Fibroblast of pulmonary artery (primary cell): Measurements from ENCODE around the gene SECISBP2.

ENCODE experiments used
- DNase-seq: peaks from one replicate; pipeline ENCODE4 v3.0.0-alpha.2; 2010; ENCODE audit warnings: low read depth
- H3K4me3 ChIP-seq: replicated peaks from 2 replicates; pipeline ENCODE4 v1.5.1; 2011; ENCODE audit warnings: low read depth, mild to moderate bottlenecking, control low read depth, low read length, moderate library complexity
- CTCF ChIP-seq: IDR thresholded peaks from 2 replicates; pipeline ENCODE4 v1.5.1; 2011; ENCODE audit warnings: mild to moderate bottlenecking, control low read depth, low read length, inconsistent platforms; ENCODE audit errors: missing control alignments

SECISBP2 gene

DNA sequence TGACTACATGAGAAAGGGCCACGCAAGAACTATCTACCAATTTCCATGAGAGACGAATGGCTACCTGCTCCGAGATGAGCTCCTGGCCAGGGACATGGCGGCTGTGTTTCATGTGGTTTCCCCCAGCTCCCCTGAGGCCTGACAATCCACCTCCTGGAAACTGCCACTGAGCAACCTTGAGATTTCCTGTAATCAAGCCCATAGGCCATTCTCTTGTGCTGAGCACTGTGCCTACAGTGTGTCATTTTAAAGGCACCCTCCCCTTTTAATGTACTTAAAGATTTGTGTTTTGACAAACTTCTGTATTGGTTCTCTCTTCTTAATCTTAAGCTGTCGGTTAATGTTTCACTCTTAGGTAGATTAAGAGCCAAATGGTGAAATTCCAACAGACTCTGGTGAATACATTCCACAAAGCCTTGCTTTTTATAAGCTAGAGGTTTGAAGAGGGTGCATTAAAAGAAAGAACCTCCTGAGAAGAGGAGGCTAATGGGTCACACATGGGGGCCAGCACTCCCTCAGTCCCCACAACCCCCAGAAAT lies 72.3 kb downstream of the SECISBP2 start:
- no peak for DNase-seq
- no peak overlapping the region for H3K4me3 ChIP-seq
- TF ChIP-seq CTCF, result no peak

GRCh38 chr9:89391585-89391984 lies 73.3 kb downstream of the SECISBP2 start:
- no peak overlapping the region for H3K4me3 ChIP-seq
- no peak for DNase-seq
- TF ChIP-seq CTCF, result no peak

- DNase-seq, result no peak
- H3K4me3 ChIP-seq, result no peak overlapping the region
- no peak for TF ChIP-seq CTCF
Measured at GRCh38 chr9:89394412-89394811, 76.1 kb downstream of the SECISBP2 start.

GRCh38 chr9:89395931-89396710 lies 77.8 kb downstream of the SECISBP2 start:
- TF ChIP-seq CTCF, result no peak
- no peak for DNase-seq
- H3K4me3 ChIP-seq, result no peak overlapping the region

DNA sequence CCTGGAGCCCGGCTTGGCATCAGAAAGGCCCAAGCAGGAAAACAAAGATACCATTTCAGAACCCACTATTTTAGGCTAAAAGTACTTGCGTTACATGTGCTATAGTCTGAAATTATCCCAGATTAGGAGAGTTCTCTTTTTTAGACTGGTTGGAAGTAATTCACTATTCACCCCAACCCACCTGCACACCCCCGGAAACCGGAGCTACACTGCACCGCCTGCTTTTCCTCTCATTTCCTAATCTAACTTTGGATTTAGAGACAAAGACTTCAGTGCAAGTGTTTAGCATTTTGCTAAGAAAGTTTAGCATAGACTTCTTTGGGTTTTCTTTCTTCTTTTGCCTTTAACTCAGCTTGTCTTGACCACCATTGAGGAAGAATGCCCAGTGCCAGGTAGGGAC lies 79.2 kb downstream of the SECISBP2 start:
- DNase-seq, result no peak
- no peak for TF ChIP-seq CTCF
- H3K4me3 ChIP-seq, result no peak overlapping the region

GRCh38 chr9:89398621-89399020 lies 80.3 kb downstream of the SECISBP2 start:
- TF ChIP-seq CTCF, result no peak
- no peak overlapping the region for H3K4me3 ChIP-seq
- no peak for DNase-seq

GRCh38 chr9:89400403-89401116 lies 82.3 kb downstream of the SECISBP2 start:
- H3K4me3 ChIP-seq, result no peak overlapping the region
- no peak for TF ChIP-seq CTCF

More at GRCh38 chr9:89400403-89401116, 82.3 kb downstream of the SECISBP2 start:
- no peak for DNase-seq
